HCT116 (cell line): ENCODE measurements around the gene WWOX. TPM values are rescaled to one million over a fixed set of nuclear protein-coding genes. Genes with fewer than 3 reads are reported as not detected.

Experiments
- ATAC-seq: fragments of 200-7000 bp; cut with Tn5 transposase; 2 replicates; pipeline ENCODE4 v1.9.1; 2020; ENCODE audit warnings: mild to moderate bottlenecking, moderate library complexity
- BruUV-seq: library from RNA; stranded (reverse); fragments of 400-500 nt; replicated peaks from 2 replicates; lab custom pipeline; 2021; lab: Mats Ljungman, UMichigan
- CTCF ChIA-PET: fragments of 300-600 bp; sonication (Branson Sonifier 250); formaldehyde crosslinking; loops from one replicate; lab custom pipeline; 2021; ENCODE audit warnings: antibody characterized with exemption; lab: Charles Lee
- POLR2A ChIA-PET: fragments of 300-600, 350-600 bp; sonication (Branson Sonifier 250); formaldehyde crosslinking; loops from one replicate; lab custom pipeline; 2021; ENCODE audit warnings: antibody characterized with exemption; lab: Charles Lee
- RAD21 ChIA-PET, 2 experiments: fragments of 300-600 bp; sonication (Branson Sonifier 250); formaldehyde crosslinking; loops; one replicate each; lab custom pipeline; 2023; ENCODE audit warnings: low total read pairs in 2 of 2; ENCODE audit not compliant: uncharacterized antibody in 2 of 2, unreplicated experiment in 2 of 2, low non-redundant PET in 1 of 2; lab: Charles Lee
- DNase-seq: peaks from one replicate; pipeline ENCODE4 v3.0.0-alpha.2; 2010; ENCODE audit warnings: low read depth, low spot score
- H2AFZ ChIP-seq: fragments of 200-600 bp; shearing (Covaris generic), sonication (generic); 2 replicates; pipeline ENCODE4 v1.6.1; 2017; ENCODE audit warnings: low read depth, mixed run types, mixed read lengths, antibody characterized with exemption, low read length; ENCODE audit not compliant: poor library complexity, severe bottlenecking
- H3K27ac ChIP-seq: 2 replicates; pipeline ENCODE4 v1.5.1; 2012; ENCODE audit warnings: low read depth, low read length
- H3K27me3 ChIP-seq: fragments of 200-600 bp; sonication (generic); 2 replicates; pipeline ENCODE4 v1.6.1; 2016; ENCODE audit warnings: mixed run types, low read length, mixed read lengths; ENCODE audit not compliant: insufficient read depth
- H3K36me3 ChIP-seq, 2 experiments: fragments of 200-500 bp in 1 of 2; fragments of 200-600 bp in 1 of 2; sonication (Bioruptor generic) in 1 of 2; sonication (generic) in 1 of 2; 2 replicates each; pipeline versions ENCODE4 v1.5.1 to v1.6.1; 2014 to 2016; ENCODE audit warnings: low read length in 2 of 2, inconsistent platforms in 1 of 2, mixed read lengths in 1 of 2, mixed run types in 1 of 2; ENCODE audit not compliant: insufficient read depth in 2 of 2, control insufficient read depth in 1 of 2
- H3K4me1 ChIP-seq, 2 experiments: fragments of 200-600 bp in 1 of 2; sonication (generic) in 1 of 2; 2 replicates each; pipeline versions ENCODE4 v1.5.1 to v1.6.1; 2012 to 2017; ENCODE audit warnings: low read length in 2 of 2, inconsistent platforms in 1 of 2, mild to moderate bottlenecking in 1 of 2, mixed read lengths in 1 of 2, mixed run types in 1 of 2, moderate library complexity in 1 of 2; ENCODE audit not compliant: insufficient read depth in 2 of 2, control insufficient read depth in 1 of 2
- H3K4me2 ChIP-seq: fragments of 200-600 bp; sonication (generic); 2 replicates; pipeline ENCODE4 v1.6.1; 2017; ENCODE audit warnings: mixed run types, low read length, mixed read lengths
- H3K4me3 ChIP-seq, 2 experiments: fragments of 200-600 bp in 1 of 2; sonication (generic) in 1 of 2; replicated peaks in 1 of 2; 2 replicates each; pipeline ENCODE4 v1.5.1; 2011 to 2016; ENCODE audit warnings: low read length in 2 of 2, control low read depth in 1 of 2, low read depth in 1 of 2, mild to moderate bottlenecking in 1 of 2, mixed read lengths in 1 of 2, mixed run types in 1 of 2
- H3K79me2 ChIP-seq: fragments of 200-600 bp; sonication (generic); 2 replicates; pipeline ENCODE4 v1.6.1; 2017; ENCODE audit warnings: mild to moderate bottlenecking, mixed run types, low read length, moderate library complexity, mixed read lengths; ENCODE audit not compliant: insufficient read depth
- H3K9ac ChIP-seq: fragments of 200-600 bp; sonication (generic); 2 replicates; pipeline ENCODE4 v1.6.1; 2016; ENCODE audit warnings: low read length, mixed read lengths
- H3K9me2 ChIP-seq: fragments of 200-600 bp; sonication (generic), shearing (Covaris generic); 2 replicates; pipeline ENCODE4 v1.6.1; 2017; ENCODE audit warnings: mixed run types, mild to moderate bottlenecking, moderate library complexity; ENCODE audit not compliant: insufficient read depth
- H3K9me3 ChIP-seq, 2 experiments: fragments of 200-500 bp in 1 of 2; fragments of 200-600 bp in 1 of 2; sonication (Bioruptor generic) in 1 of 2; sonication (generic) in 1 of 2; 2 replicates each; pipeline ENCODE4 v1.6.1; 2014 to 2017; ENCODE audit warnings: low read length in 2 of 2, mixed read lengths in 2 of 2, inconsistent platforms in 1 of 2, low read depth in 1 of 2, mild to moderate bottlenecking in 1 of 2, mixed run types in 1 of 2, moderate library complexity in 1 of 2; ENCODE audit not compliant: control insufficient read depth in 1 of 2, insufficient read depth in 1 of 2
- H4K20me1 ChIP-seq: fragments of 200-600 bp; sonication (generic), shearing (Covaris generic); 2 replicates; pipeline ENCODE4 v1.6.1; 2017; ENCODE audit warnings: mixed run types, mild to moderate bottlenecking, moderate library complexity; ENCODE audit not compliant: insufficient read depth
- CEBPB ChIP-seq: IDR thresholded peaks from 2 replicates; pipeline ENCODE4 v1.6.1; 2012; ENCODE audit warnings: low read depth
- EGR1 ChIP-seq: IDR thresholded peaks from 2 replicates; pipeline ENCODE4 v1.6.1; 2012; ENCODE audit warnings: low read depth
- ELF1 ChIP-seq: IDR thresholded peaks from 2 replicates; pipeline ENCODE4 v1.6.1; 2012; ENCODE audit warnings: low read depth, borderline replicate concordance
- EZH2 ChIP-seq: fragments of 200-600 bp; sonication (generic); IDR thresholded peaks from 2 replicates; pipeline ENCODE4 v1.6.1; 2017; ENCODE audit warnings: antibody characterized with exemption, mixed run types
- RAD21 ChIP-seq: IDR thresholded peaks from 2 replicates; pipeline ENCODE4 v1.6.1; 2012; ENCODE audit warnings: low read depth, mild to moderate bottlenecking
- SIN3A ChIP-seq: IDR thresholded peaks from 2 replicates; pipeline ENCODE4 v1.6.1; 2012; ENCODE audit warnings: low read depth
- TCF7L2 ChIP-seq: IDR thresholded peaks from 2 replicates; pipeline ENCODE4 v1.7.0; 2011; ENCODE audit warnings: borderline replicate concordance, inconsistent platforms; ENCODE audit not compliant: insufficient read depth, insufficient read length; ENCODE audit errors: extremely low read depth
- ZNF274 ChIP-seq: fragments of 200-500 bp; sonication (Bioruptor generic); IDR thresholded peaks from 2 replicates; pipeline ENCODE4 v1.6.1; 2014; ENCODE audit warnings: mild to moderate bottlenecking, low read depth, low read length, inconsistent platforms
- intact Hi-C: fragments of 100-400 bp; cut with micrococcal nuclease; formaldehyde crosslinking; loops from 2 replicates; pipeline ENCODE4 v1.10.0; 2022
- total RNA-seq: library from RNA; stranded (reverse); gene quantifications from one replicate; pipeline ENCODE4 v1.2.1, GENCODE V29; 2021; ENCODE audit not compliant: unreplicated experiment
- TF ChIP-seq, protein P1 (sequence below), 3 experiments: fragments of 200-600 bp in 1 of 3; sonication (generic) in 1 of 3; IDR thresholded peaks in 2 of 3; conservative IDR thresholded peaks in 1 of 3; 2 replicates each; pipeline ENCODE4 v1.5.1; 2012 to 2017; ENCODE audit warnings: low read depth in 2 of 3, low read length in 2 of 3, antibody characterized with exemption in 1 of 3, borderline replicate concordance in 1 of 3, control low read depth in 1 of 3, mild to moderate bottlenecking in 1 of 3, mixed read lengths in 1 of 3, mixed run types in 1 of 3, moderate library complexity in 1 of 3; ENCODE audit not compliant: insufficient read depth in 1 of 3
- TF ChIP-seq, protein P2 (sequence below): IDR thresholded peaks from 2 replicates; pipeline ENCODE4 v1.6.1; 2011; ENCODE audit warnings: mild to moderate bottlenecking, low read length, moderate library complexity; ENCODE audit not compliant: insufficient replicate concordance; ENCODE audit errors: extremely low read depth

WWOX gene
- total RNA-seq, 1 experiment from 2014 or later, result 13.7 TPM

DNA sequence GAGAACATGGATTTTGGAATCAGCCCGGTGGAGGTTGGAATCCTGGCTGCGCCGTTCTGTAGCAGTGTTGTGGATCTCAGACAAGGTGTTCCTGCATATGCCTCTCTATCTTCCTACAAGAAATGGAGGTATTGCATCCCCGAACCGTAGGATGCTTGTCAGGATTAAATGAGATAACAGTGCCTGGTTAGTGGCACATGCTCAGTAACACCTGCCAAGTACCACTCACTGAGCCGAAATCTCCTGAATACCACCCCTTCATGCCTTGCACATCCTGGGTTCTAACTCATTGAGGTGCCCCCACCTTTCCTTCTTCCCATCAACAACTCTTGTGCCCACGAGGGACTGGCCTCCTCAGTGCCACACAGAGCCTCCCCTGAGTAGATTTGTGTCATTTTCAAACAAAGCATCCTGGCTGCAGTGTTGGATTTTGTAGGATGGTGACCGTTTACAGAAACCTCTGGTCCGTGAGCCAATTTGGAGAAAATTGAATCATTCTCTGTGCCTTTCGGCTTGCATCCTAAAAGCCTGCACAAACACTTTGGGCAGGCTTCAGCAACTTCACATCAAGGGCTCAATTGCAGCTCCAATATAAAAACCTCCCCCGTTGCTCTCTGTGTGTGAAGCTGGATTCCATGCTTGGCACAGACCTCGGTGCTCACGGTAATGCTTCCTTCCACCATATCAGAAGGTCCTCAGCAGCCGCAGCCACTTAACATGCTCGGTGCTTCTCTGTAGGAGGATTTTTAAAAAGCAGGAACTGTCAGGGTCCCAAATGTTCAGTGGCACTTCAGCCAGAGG lies 84.2 kb downstream of the WWOX start:
- BruUV-seq, result no TSS peak
- Histone ChIP-seq H2AFZ (no peak overlapping the region), H3K36me3 (no peaks in the 10 kb centered on the region), H3K4me2 (no peak overlapping the region), H4K20me1 (no peaks in the 10 kb centered on the region), H3K27me3 (no peaks in the 10 kb centered on the region), H3K79me2 (no peaks in the 10 kb centered on the region), H3K9me2 (no peaks in the 10 kb centered on the region), H3K4me3 (no peak overlapping the region), H3K9ac (no peak overlapping the region), H3K4me1 (no peaks in the 10 kb centered on the region), H3K27ac (no peak overlapping the region), H3K9me3 (no peaks in the 10 kb centered on the region)
- intact Hi-C loops, result no loop called here
- DNase-seq (no peak), ATAC-seq (no peak)
- ChIA-PET POLR2A (no interaction called here), CTCF (no interaction called here), RAD21 (no interaction called here)
- TF ChIP-seq ELF1 (no peak), EGR1 (no peak), RAD21 (no peak), CEBPB (no peak), SIN3A (no peak)

DNA sequence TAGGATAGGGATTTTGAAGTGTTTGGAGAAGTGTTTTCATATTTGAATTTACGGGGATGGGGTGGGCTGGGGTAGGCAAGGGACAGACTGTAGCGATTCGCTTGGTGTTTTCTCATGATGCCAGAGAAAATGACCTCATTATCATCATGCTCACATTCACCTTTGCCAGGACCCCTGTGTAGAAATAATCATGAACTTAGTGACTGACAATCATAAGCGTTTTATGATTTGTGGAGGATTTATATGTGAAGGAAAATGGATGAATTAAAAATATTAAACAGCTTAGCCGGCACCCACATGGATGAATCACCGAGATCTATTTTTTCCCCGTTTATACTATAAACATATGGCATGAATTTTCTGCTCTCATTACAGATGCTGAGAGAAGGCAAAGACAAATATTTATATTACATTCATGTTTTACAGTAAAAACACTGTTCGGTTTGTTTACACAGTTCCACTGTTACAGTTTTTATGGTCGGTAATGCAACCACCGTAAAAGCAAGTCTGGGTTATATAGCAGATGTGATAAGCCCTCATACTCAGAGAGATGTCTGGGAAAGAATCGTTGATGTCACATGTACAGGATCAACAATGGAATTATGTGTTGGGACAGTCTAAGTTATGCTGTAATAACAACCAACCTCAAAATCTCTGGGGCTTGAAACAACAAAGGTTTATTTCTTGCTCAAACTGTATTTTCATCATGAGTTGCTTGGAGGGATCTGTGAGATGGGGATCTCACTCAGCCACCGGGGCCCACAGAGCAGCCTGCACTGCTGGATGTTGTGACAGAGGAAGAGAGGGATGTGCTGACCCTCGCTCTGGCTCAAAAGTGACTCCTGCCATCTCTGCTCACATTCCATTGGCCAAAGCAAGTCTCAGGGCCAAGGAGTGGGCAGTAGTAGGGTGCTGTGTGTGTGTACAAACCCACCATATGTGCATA lies 85.1 kb downstream of the WWOX start:
- POLR2A ChIA-PET, result no interaction called here
- RAD21 ChIA-PET, result no interaction called here
- intact Hi-C loops, result no loop called here
- Histone ChIP-seq H4K20me1 (no peaks in the 10 kb centered on the region), H3K27me3 (no peaks in the 10 kb centered on the region), H3K4me1 (no peaks in the 10 kb centered on the region), H3K4me3 (no peak overlapping the region), H3K79me2 (no peaks in the 10 kb centered on the region), H3K9me2 (no peaks in the 10 kb centered on the region), H3K27ac (no peak overlapping the region), H3K36me3 (no peaks in the 10 kb centered on the region), H2AFZ (no peak overlapping the region), H3K9ac (no peak overlapping the region), H3K9me3 (no peaks in the 10 kb centered on the region), H3K4me2 (no peak overlapping the region)
- CTCF ChIA-PET, result no interaction called here
- DNase-seq, result no peak
- BruUV-seq, result no TSS peak
- no peak for ATAC-seq
- TF ChIP-seq, protein P1, sequence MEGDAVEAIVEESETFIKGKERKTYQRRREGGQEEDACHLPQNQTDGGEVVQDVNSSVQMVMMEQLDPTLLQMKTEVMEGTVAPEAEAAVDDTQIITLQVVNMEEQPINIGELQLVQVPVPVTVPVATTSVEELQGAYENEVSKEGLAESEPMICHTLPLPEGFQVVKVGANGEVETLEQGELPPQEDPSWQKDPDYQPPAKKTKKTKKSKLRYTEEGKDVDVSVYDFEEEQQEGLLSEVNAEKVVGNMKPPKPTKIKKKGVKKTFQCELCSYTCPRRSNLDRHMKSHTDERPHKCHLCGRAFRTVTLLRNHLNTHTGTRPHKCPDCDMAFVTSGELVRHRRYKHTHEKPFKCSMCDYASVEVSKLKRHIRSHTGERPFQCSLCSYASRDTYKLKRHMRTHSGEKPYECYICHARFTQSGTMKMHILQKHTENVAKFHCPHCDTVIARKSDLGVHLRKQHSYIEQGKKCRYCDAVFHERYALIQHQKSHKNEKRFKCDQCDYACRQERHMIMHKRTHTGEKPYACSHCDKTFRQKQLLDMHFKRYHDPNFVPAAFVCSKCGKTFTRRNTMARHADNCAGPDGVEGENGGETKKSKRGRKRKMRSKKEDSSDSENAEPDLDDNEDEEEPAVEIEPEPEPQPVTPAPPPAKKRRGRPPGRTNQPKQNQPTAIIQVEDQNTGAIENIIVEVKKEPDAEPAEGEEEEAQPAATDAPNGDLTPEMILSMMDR (IDR thresholded peaks at IDR 0.05 in 2 of 3, conservative IDR thresholded peaks at IDR 0.05 in 1 of 3; ENCODE audit: borderline replicate concordance in 1 of 3, insufficient read depth in 1 of 3, low read depth in 2 of 3, low read length in 2 of 3), result no peak
- TF ChIP-seq ZNF274 (no peak), EZH2 (no peak), TCF7L2 (no peak)
- TF ChIP-seq, protein P2, sequence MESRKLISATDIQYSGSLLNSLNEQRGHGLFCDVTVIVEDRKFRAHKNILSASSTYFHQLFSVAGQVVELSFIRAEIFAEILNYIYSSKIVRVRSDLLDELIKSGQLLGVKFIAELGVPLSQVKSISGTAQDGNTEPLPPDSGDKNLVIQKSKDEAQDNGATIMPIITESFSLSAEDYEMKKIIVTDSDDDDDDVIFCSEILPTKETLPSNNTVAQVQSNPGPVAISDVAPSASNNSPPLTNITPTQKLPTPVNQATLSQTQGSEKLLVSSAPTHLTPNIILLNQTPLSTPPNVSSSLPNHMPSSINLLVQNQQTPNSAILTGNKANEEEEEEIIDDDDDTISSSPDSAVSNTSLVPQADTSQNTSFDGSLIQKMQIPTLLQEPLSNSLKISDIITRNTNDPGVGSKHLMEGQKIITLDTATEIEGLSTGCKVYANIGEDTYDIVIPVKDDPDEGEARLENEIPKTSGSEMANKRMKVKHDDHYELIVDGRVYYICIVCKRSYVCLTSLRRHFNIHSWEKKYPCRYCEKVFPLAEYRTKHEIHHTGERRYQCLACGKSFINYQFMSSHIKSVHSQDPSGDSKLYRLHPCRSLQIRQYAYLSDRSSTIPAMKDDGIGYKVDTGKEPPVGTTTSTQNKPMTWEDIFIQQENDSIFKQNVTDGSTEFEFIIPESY, result no peak
